Measurements from ENCODE around the gene TRDN.

TRDN gene

DNA sequence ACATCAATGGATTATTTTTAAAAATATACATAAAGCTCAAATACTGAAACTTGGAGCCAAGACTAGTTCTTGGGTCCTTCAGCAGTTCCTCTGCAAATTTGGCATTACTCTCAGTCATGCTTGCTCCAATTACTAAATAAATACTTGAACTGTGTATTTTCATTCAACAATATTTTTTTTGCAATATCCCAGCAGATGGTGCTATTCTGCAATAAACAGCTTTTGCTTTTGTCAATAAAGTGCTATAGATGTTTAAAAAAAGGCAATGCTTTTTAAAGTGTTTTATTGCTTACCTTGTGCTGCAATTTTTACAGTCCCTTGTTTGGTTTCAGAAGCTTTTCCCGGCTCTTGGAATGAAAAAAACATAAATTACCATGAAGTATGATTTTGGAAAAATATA is 243.4 kb downstream of the TRDN start:
- TF ChIP-seq, protein P1, sequence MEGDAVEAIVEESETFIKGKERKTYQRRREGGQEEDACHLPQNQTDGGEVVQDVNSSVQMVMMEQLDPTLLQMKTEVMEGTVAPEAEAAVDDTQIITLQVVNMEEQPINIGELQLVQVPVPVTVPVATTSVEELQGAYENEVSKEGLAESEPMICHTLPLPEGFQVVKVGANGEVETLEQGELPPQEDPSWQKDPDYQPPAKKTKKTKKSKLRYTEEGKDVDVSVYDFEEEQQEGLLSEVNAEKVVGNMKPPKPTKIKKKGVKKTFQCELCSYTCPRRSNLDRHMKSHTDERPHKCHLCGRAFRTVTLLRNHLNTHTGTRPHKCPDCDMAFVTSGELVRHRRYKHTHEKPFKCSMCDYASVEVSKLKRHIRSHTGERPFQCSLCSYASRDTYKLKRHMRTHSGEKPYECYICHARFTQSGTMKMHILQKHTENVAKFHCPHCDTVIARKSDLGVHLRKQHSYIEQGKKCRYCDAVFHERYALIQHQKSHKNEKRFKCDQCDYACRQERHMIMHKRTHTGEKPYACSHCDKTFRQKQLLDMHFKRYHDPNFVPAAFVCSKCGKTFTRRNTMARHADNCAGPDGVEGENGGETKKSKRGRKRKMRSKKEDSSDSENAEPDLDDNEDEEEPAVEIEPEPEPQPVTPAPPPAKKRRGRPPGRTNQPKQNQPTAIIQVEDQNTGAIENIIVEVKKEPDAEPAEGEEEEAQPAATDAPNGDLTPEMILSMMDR (IDR thresholded peaks at IDR 0.05; ENCODE audit: low read depth, low read length) = 0 out of 2 replicates have a peak, but pooled peaks have one; percentile 1
- no peak for DNase-seq (ENCODE audit: extremely low read depth, low read depth)

DNA sequence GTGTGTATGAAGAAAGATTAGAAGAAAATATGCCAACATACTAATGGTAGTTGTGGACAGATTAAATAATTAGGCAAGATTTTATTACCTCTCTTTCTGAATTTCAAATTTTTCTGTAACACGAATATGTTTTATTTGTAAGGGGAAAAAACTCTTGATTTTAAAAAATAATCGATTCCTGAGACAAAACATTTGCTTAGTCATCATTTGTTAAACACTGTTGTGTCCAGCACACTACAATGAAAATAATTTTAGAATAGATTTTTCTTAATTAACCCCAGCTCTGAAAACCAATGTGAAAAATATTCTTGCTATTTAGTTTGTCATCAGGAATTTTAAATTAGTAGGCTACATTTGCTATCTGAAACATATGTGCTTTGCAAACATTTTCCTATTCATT is 253.0 kb downstream of the TRDN start:
- DNase-seq (ENCODE audit: extremely low read depth, low read depth) = no peak
- TF ChIP-seq, protein P1 (IDR thresholded peaks at IDR 0.05; ENCODE audit: low read depth, low read length) = no peak

DNA sequence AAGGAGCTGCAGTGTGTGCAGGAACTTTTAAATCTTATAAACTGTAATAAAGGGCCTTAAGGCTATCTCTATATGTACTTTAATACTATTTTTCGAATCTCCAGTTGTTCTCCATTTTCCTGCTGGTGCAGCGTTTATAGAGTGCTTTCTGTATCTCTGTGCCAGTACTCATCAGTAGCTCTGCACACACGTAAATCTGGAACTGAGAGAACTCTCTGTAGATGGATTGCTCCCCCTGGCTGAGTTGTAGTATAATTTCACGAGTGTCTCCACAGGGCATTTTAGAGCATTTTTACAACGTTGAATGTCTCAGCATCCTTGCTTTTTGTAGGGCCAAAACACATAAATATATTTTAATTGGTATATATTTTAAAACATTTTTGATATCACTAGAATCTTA is 256.5 kb downstream of the TRDN start:
- DNase-seq (ENCODE audit: extremely low read depth, low read depth) = no peak
- TF ChIP-seq, protein P1 (IDR thresholded peaks at IDR 0.05; ENCODE audit: low read depth, low read length) = no peak; the same call in 1 of the 2 replicates

DNA sequence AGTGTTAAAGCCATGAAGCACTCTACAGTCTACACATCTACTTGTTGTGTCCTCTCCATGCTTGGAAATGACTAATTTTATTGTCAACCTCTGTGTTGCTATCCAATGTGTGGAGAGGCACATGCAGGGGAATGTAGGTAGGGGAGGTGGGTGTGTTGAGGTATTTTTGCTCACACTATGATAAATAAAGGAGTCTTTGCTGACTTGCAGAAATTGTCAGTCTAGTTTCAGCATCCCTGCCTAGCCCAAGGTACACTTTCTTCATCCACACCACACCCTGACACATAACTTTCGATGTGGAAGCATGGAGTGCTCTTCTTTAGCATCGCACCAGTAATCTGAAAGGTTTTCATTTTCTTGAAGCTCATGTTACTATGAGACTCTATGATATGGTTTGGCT is 264.0 kb downstream of the TRDN start:
- no peak for DNase-seq (ENCODE audit: extremely low read depth, low read depth)
- TF ChIP-seq, protein P1 (IDR thresholded peaks at IDR 0.05; ENCODE audit: low read depth, low read length) = no peak

DNA sequence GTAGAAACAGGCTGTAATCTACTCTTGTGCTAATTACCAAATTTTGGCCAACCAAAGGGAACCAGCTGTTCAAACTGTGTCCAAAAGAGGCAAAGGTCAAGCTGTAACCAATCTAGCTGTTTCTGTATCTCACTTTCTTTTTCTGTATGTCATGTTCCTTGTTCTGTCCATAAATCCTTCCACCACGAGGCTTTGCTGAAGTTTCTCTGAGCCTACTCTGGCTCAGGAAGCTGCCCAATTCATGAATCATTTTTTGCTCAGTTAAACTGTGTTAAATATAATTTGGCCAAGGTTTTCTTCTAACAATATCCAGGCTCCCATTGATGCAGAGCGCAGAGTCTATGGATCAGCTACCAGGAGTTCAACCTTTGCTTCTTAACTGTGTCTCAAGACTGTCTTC is 272.8 kb downstream of the TRDN start:
- TF ChIP-seq, protein P1 (IDR thresholded peaks at IDR 0.05; ENCODE audit: low read depth, low read length) = no peak
- no peak for DNase-seq (ENCODE audit: extremely low read depth, low read depth)

DNA sequence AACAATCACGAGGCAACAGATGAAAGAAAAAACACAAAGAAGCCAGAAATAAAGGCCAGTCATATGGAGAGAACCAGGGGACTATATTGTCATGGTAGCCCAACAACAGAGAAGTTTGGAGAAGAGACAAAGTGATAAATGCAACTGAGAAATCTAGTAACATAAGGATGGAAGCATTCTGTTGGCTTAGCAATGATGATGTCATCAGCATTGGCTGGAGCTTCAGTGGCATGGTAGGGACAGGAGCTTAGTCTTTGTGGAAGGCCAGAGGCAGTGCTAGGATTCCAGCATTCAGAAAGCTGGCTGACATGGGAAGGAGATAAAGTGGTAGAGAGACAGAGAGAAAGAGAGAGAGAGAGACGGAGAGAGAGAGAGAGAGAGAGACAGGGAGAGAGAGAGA is 276.4 kb downstream of the TRDN start:
- TF ChIP-seq, protein P1 (IDR thresholded peaks at IDR 0.05; ENCODE audit: low read depth, low read length) = no peak
- no peak for DNase-seq (ENCODE audit: extremely low read depth, low read depth)

DNA sequence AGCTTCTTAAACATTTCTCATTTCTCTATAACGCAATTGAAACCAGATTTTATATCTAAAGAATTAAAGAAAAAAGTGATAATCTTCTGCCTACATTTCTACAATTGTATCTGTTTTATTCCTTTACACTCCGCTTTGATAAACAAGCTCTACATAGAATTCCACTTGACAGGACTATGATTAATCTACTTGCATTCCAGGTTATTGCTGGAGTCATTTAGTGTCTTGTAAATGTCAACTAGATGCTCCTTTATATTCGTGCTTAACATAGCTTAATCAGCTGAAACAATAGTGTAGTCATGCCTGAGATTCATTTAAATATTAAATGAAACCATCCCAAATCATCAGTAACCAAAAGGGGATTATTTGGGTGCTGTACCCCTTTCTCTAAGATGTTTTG is 284.0 kb downstream of the TRDN start:
- DNase-seq (ENCODE audit: extremely low read depth, low read depth) = no peak
- TF ChIP-seq, protein P1 (IDR thresholded peaks at IDR 0.05; ENCODE audit: low read depth, low read length) = no peak

All from AG09319 (cell line).